ENCODE data around the gene TMEFF2.

Gene TMEFF2

DNA sequence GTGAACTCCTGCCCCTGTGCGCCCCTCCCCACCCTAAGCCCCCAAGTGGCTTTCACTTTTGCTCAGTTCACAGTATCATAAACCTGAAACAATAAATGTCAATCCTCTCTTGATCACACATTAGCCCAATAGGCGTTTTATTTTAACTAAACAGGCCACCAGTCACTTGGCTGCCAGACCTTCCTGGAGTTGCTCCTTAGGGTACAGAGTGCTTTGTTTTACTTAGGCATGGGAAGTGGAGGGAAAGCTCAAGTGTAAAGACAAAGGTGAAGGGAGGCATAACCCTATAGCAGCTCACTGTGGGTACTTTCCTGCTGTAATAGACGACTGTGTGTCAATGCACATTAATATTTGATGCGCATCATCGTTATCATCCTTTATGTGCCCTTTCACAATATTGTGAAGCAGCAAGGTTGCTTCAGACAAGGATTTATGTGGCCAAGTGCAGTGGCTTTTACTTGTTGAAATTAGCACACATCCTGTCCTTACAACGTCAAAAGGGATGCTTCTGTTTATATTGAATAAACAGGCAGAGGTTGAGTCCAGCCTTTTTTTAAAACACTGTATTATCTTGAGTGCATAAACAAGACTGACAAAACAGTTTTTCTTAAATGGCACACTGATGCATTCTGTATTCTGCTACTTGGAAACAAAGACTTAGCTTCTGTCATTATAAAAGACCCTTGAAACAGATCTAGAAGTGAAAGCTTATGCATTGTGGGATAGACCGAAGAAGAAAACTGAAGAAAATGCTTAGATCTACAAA lies 168.5 kb downstream of the TMEFF2 start:
- no peak for DNase-seq
- Mint-ChIP-seq H3K36me3 (ENCODE audit: low read depth) (no peaks in the 10 kb centered on the region), H3K27me3 (ENCODE audit: low read depth, poor library complexity) (peaks cover 3% of the 10 kb centered on the region), H3K9me3 (no peaks in the 10 kb centered on the region), H3K4me3 (no peak overlapping the region), H3K27ac (peak overlapping the region; percentile 33), H3K4me1 (peaks cover 12% of the 10 kb centered on the region)
- TF ChIP-seq, protein P1, sequence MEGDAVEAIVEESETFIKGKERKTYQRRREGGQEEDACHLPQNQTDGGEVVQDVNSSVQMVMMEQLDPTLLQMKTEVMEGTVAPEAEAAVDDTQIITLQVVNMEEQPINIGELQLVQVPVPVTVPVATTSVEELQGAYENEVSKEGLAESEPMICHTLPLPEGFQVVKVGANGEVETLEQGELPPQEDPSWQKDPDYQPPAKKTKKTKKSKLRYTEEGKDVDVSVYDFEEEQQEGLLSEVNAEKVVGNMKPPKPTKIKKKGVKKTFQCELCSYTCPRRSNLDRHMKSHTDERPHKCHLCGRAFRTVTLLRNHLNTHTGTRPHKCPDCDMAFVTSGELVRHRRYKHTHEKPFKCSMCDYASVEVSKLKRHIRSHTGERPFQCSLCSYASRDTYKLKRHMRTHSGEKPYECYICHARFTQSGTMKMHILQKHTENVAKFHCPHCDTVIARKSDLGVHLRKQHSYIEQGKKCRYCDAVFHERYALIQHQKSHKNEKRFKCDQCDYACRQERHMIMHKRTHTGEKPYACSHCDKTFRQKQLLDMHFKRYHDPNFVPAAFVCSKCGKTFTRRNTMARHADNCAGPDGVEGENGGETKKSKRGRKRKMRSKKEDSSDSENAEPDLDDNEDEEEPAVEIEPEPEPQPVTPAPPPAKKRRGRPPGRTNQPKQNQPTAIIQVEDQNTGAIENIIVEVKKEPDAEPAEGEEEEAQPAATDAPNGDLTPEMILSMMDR (IDR thresholded peaks at IDR 0.05): no peak

DNA sequence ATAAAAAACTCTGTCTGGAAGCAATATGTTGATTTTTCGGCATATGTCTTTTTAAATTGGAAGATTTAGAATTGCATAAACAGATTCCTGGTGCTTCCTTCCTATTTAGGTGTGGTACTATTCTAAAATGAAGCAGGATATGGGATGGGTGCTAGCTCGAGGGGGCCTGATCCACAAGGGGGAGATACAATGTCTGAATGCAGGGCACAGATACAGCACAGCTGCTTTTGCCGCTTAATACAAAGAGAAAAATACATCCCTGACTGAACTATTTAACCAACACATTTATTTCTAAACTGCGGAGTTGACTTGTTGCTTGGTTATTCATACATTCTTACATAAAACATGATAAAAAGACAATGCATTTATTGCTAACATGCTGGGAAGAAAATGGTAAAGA lies 169.1 kb downstream of the TMEFF2 start:
- Mint-ChIP-seq H3K4me3 (no peak overlapping the region), H3K27ac (no peak overlapping the region), H3K27me3 (ENCODE audit: low read depth, poor library complexity) (peaks cover under 1% of the 10 kb centered on the region), H3K9me3 (no peaks in the 10 kb centered on the region), H3K36me3 (ENCODE audit: low read depth) (no peaks in the 10 kb centered on the region), H3K4me1 (peaks cover 12% of the 10 kb centered on the region)
- no peak for DNase-seq
- TF ChIP-seq, protein P1 (IDR thresholded peaks at IDR 0.05): no peak

DNA sequence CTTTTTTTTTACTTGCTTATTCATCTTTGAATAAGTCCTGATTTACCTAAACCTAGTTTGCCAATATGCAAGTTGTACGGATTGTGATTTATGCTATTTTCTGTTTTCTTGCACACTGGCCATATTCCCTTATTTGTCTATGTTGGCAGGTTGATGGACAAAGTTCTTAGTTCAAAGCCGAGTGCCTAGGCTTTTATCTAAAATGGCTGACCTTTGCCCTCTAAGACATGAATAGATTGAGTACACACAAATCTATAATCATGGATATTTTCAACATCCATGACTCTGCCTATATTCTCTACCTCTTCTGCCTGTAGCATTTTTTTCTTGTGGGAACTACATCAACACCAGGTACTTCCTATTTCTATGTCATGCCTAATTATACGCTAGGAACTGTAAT lies 171.7 kb downstream of the TMEFF2 start:
- Mint-ChIP-seq H3K27me3 (ENCODE audit: low read depth, poor library complexity) (no peaks in the 10 kb centered on the region), H3K4me1 (peaks cover 12% of the 10 kb centered on the region), H3K4me3 (no peak overlapping the region), H3K9me3 (no peaks in the 10 kb centered on the region), H3K36me3 (ENCODE audit: low read depth) (no peaks in the 10 kb centered on the region), H3K27ac (no peak overlapping the region)
- TF ChIP-seq, protein P1 (IDR thresholded peaks at IDR 0.05): no peak
- no peak for DNase-seq

DNA sequence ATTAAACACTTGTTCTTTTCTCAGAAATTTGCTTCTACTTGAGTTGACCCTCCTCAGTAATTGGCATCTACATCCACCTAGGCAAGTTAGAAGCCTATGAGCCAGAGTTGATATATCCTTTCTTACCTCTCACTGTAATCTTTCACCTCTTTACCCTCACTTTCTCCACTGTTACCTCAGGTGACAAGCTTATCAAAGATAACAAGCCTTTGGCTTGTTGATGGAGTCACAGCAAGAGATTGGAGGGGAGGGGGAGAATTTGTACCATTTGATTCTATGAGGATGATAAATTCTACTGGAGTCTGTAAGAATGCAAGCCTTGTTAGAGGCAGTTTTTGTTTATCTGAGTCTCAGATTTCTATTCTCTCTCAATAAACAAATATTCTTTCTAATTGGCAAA lies 176.9 kb downstream of the TMEFF2 start:
- Mint-ChIP-seq H3K9me3 (no peaks in the 10 kb centered on the region), H3K27ac (no peak overlapping the region), H3K4me1 (no peaks in the 10 kb centered on the region), H3K36me3 (ENCODE audit: low read depth) (no peaks in the 10 kb centered on the region), H3K27me3 (ENCODE audit: low read depth, poor library complexity) (peaks cover 6% of the 10 kb centered on the region), H3K4me3 (no peak overlapping the region)
- no peak for DNase-seq
- TF ChIP-seq, protein P1 (IDR thresholded peaks at IDR 0.05): no peak

DNA sequence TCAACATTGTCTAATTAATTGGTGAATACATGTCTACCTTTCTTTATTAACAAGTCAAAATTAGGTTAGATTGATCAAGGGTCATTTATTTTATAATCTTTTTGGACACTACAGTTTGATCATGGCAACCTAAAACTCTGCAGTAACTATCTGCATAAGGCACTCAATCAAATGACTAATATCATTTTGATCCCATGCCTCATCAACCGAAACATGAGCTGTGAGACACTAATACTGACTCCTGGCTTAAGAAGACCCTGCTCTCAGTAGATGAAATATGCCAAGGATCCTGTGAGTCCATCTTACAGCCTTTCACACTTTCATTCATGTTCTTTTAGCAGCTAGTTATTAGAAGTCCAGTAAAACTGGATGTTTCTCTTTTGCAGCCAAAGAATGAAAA lies 178.5 kb downstream of the TMEFF2 start:
- DNase-seq: no peak
- no peak overlapping the region for H3K4me3 Mint-ChIP-seq
- TF ChIP-seq, protein P1 (IDR thresholded peaks at IDR 0.05): no peak
- no peak overlapping the region for H3K27ac Mint-ChIP-seq
- H3K27me3 Mint-ChIP-seq (ENCODE audit: low read depth, poor library complexity): peaks cover 8% of the 10 kb centered on the region
- no peaks in the 10 kb centered on the region for H3K4me1 Mint-ChIP-seq
- H3K36me3 Mint-ChIP-seq (ENCODE audit: low read depth): no peaks in the 10 kb centered on the region
- no peaks in the 10 kb centered on the region for H3K9me3 Mint-ChIP-seq

DNA sequence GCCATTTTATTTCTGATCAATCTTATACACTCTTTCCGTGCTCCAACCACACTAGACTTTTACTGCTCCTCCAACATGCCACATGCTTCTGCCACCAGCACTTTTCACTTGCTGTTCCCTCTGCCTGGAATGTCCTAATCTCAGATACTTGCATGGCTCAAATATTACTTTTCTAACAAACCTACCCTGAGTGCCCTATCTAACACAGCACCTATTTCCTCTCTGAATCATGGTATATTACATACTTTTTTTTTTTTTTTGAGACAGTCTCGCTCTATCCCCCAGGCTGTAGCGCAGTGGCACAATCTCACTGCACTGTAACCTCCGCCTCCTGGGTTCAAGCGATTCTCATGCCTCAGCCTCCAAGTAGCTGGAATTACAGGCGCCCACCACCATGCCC lies 181.5 kb downstream of the TMEFF2 start:
- H3K9me3 Mint-ChIP-seq: no peaks in the 10 kb centered on the region
- no peaks in the 10 kb centered on the region for H3K4me1 Mint-ChIP-seq
- H3K27ac Mint-ChIP-seq: no peak overlapping the region
- DNase-seq: no peak
- no peaks in the 10 kb centered on the region for H3K36me3 Mint-ChIP-seq (ENCODE audit: low read depth)
- H3K27me3 Mint-ChIP-seq (ENCODE audit: low read depth, poor library complexity): peaks cover 8% of the 10 kb centered on the region
- TF ChIP-seq, protein P1 (IDR thresholded peaks at IDR 0.05): no peak
- no peak overlapping the region for H3K4me3 Mint-ChIP-seq

Measured in nephron progenitor cell (in vitro differentiated cells).